RPMI7951 (cell line): ENCODE results near the gene SH2D6. TPM values are rescaled to one million over a fixed set of nuclear protein-coding genes. Genes with fewer than 3 reads are reported as not detected.
A peak's percentile ranks its signal among the peaks of the same experiment; 100 is the strongest.

Experiments
- DNase-seq: peaks from one replicate; pipeline ENCODE4 v3.0.0-alpha.2; 2012; ENCODE audit warnings: low read depth
- total RNA-seq: library from RNA; depleted of rRNA; stranded (reverse); fragments of >200 nt; shearing (Covaris generic); gene quantifications from 2 replicates; pipeline ENCODE4 v1.2.3, GENCODE V29; 2014

The SH2D6 gene
- total RNA-seq, 1 experiment from 2014 or later: not detected

DNA sequence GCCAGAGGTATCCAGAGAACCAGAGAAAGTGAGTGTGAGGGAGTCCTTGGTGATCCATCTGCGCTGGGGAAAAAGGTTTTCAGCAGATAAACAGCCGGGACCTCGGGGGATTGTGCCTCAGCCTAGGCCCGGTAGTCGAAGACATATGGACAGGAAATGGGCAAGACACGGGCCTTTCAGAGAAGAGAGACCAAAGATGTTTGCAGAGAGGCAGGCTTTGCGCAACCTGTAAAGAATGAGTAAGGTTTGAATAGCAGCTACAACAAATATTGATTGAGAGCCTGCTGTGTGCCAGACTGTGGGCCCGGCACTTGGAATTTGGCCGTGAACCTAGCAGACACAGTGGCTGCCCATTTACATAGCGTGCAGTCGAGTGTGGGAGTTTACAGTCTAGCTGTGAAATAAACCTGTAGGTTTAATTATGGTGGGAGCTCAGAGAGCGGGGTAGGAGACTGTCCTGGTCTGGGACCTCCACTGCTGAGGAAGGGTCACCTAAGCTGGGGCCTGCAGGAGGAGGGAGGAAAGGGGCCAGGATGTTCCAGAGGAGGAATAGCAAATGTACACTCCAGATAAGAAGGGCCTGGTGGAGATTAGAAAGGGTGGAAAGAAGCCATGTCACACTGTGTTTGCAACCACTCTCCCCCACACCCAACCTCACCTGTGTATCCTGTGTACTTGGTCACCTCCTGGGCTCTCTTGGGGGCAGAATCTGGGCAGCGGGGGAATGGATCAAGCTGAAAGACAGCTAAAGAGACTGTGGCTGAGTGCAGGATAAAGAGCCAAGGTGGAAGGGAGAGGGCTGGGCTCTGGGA is 3.0 kb downstream of the SH2D6 start:
- peak; percentile 79 for DNase-seq

DNA sequence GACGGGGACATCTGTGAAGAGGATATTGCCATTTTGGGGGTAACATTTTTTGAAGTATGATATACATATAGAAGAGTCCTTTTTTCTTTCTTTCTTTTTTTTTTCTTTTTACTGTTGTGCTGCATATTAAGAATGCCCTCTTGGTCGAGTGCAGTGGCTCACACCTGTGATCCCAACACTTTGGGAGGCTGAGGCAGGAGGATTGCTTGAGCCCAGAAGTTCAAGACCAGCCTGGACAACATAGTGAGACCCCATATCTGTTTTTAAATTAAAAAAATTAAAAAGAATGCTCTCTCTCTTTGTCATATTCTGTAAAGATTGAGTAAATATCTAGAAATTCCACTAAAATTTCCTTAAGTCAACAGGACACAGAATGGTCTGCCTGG is 3.6 kb downstream of the SH2D6 start:
- no peak for DNase-seq

DNA sequence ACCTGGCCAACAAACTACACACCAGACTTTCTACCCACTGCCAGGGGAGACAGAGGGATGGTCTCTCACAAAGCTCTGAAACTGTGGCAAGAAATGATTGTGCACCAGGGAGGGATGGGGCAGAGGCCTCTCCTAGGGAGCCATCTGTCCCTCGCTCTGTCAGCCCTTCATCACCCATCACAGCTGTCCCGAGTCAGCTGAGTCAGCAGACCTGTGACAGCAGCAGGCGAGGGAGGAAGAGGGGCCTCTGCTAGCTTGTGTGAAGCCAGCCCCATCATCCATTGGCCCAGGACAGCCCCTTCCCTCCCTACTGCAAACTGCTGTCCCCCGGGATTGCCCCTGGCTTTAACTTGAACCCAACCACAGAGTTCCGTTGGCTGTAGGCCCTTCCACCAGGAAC is 5.0 kb downstream of the SH2D6 start:
- no peak for DNase-seq

DNA sequence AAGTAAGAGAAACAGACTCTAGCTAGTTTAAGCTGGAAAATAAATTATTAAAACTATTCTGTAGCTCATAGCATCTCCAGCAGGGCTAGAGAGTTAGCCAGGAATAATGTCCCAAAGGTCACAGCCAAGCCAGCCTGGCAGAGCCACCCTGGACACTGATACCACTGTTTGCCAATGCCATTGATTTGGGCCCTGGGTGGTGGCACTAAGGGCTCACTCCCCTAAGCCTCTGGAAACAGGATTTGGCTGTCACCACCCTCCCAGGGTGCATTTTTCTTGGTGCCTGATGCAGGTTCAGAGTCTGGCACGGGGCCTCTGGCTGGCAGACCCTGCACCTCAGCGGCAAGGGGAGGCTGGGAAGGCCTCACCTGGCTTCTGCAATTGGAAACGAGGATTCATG is 7.1 kb downstream of the SH2D6 start:
- no peak for DNase-seq

DNA sequence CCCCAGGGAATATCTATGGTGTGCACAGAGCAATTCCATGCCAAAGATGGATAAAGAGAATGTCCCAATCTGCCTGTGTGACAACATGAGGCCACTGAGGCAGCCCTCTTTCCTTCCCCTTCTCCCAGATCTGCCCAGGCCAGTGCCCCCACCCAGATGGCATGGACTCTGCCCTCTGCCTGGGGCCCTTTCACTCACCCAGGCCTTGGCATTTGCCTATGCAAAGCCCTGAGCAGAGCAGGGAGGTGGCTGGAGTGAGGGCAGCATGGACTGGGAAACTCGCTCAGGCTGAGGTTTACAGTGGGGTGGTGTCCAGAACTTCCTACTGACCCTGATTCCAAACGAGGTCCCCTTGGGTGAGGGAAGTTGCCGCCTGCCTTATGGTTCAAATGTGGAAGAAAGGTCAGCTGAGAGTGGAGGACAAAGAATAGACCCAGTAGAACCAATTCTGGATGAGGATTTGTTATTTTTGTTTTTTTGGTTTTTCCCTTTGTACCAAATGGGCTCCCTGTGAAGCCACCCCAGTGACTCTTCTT is 8.9 kb downstream of the SH2D6 start:
- DNase-seq: no peak

DNA sequence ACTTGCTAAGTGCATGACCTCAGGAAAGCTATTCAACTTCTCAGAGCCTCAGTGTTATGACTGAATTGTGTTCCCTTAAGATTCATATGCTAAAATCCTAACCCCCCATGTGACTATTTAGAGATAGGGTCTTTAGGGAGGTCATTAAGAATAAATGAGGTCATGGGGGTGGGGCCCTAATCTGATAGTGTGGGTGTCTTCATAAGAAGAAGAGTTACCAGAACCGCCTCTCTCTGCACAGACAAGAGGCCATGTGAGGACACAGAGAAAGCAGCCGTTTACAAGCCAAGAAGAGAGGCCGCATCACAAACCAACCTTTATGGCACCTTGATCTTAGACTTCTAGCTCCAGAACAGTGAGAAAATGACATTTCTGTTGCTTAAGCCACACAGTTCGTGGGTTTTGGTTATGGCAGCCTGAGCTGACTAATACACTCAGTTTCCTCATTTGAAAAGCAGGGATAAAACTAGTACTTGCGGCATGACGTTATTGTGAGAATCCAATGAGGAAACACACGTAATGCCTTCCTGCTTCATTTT is 9.9 kb downstream of the SH2D6 start:
- no peak for DNase-seq

DNA sequence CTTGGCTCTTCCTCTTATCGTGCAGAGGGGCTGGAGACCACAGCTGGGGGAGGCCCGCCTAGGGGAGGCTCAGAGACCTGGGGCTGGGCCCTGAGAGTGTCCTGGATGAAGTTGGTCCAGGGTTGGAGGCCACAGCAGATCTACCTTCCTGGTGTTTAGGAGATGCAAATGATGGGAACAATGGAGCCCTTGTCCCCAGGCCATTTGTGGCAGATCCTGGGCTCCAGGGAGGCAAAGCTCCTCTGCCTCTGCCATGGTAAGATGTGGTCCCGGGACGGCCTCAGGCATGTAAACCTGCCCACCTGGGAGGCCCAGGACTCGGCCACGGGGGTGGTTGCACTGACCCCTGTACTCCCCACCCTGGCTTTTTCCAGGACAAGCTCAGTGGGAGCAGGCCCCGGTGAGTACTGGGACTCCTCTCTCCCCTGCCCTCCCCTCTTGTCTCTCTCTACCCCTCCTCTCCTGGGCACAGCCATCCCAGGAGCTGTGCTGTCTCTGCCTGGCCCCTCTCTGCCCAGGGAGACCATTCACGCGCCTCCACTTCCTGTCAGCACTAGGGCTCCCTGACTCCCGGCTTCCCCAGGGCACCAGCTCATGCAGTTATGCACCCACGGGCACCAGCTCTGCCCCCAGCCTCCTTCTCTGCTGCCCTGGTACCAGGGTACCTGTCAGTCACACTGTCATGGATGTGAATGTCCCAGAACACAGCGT is 10.9 kb downstream of the SH2D6 start:
- DNase-seq: no peak

DNA sequence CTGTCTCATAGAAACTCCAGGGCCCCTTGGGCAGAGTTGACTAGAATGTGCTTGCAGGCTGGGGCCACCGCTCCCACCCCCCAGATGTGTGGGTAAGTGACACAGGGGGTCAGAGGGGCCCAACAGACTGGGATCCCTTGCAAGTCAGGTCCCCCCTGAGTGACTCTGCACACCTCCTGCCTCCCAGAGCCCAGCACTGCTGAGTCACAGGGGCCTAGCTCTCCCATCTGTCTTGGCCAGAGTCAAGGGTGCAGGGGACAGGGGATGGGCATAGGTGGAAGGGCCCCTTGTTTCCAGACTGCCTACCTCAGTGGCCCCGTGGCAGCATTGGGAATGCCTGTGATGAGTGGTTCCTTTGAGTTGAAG is 11.4 kb downstream of the SH2D6 start:
- DNase-seq: no peak

DNA sequence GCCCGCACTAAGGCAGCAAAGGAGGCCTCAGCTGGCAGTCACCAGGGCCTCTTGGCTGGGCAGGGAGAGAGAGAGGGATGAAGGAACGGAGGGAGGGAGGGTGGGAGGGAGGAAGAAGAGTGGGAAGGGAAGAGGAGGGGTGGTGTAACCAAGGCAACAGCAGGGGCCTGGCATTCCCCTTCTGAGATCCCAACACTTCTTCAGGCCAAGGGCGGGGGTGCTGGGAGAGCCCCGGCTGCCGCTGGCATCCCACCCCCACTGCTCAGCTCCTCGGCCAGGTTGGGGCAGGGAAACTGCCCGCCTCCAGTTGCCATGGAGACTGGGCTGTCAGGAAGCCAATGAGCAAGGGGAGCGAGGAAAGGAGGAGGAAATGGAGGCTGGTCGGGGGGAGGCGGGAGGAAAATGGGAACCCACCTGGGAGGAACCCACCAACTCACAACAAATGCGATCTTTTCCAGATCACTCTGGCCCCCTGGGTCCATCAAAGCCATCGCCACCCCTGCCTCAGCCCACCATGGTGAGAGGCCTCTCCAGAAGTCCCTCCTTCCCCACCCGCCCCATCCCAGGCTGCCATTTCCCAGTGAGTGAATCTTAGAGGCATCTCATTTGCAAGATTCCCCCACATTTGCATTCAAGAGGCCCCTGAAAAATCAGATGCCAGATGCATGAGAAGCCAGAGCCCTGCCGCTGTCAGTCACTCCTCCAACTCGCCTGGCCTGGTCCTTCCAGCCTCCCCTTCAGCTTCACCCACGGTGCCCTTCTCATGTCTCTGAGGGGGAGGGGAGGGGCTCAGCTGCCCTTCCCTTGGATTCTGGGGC is 12.4 kb downstream of the SH2D6 start:
- no peak for DNase-seq

DNA sequence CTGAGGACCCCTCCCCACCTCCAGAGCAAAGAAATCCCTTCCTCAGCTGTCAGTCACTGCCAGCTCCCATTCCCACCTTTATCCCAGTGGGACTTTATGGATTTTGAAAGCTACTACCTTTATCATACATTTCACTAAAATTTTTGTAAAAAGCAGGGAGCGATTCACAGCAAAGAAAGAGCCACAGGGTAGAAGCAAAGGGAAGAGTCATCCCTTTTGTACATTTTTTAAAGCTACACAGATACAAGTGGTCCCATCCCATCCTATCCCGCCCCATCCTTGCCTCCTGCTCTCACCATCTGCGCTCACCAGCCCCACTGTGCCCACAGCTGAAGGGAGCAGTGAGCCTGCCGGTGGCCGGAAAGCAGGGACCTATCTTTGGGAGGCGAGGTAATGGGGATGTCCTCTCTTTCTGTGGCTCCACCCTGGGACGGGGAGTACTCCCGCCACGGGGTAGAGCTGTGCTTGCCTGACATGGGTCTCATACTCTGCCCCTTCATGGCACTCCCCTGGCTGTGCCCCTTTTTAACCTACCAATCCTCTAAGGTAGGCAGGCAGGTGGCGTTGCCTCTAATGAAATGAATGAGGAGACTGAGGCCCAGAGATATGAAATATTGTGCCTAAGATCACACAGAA is 13.2 kb downstream of the SH2D6 start:
- DNase-seq: no peak

DNA sequence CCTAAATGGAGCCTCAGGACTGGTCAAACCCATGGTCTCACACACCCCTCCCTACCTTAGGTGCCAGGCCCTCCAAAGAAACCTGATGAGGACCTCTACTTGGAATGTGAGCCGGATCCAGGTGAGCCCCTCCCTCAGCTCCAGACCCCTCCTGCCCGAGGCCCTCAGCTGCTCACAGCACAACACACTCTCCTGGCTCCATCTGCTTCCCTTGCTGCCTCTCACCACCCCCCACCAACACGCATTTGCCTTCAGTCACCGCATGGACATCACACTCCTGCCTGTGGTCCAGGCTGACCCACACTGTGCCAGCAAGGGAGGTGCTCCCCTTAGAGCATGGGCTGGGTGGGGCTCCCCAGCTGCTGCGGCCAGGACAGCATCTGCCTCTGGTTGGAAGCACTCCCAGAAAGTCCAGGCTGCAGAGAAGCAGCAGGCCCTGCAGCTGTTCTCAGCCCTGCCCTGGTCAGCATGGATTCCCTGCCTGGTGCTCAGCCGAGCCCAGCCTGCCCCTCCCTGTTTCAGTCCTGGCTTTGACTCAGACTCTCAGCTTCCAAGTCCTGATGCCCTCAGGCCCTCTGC is 15.1 kb downstream of the SH2D6 start:
- DNase-seq: peak; percentile 100

DNA sequence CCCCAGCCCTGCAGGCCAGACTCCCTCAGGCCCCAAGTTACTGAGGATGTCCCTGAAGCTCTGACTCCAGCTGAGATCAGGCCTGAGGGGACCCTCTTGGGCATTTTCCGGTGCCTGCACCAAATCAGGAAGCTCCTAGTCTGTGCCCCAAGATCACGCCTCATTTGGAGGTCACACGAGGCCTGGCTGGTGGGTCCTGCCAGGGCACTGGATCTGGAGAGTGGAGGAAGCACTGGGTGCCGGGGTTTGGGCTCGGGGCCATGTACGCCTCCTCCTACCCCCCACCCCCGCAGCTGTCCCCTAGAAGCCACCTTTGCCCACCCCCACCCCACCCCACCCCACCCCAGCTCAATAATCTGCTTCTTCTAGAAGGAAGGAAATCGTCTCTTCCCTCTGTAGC is 16.2 kb downstream of the SH2D6 start:
- no peak for DNase-seq

DNA sequence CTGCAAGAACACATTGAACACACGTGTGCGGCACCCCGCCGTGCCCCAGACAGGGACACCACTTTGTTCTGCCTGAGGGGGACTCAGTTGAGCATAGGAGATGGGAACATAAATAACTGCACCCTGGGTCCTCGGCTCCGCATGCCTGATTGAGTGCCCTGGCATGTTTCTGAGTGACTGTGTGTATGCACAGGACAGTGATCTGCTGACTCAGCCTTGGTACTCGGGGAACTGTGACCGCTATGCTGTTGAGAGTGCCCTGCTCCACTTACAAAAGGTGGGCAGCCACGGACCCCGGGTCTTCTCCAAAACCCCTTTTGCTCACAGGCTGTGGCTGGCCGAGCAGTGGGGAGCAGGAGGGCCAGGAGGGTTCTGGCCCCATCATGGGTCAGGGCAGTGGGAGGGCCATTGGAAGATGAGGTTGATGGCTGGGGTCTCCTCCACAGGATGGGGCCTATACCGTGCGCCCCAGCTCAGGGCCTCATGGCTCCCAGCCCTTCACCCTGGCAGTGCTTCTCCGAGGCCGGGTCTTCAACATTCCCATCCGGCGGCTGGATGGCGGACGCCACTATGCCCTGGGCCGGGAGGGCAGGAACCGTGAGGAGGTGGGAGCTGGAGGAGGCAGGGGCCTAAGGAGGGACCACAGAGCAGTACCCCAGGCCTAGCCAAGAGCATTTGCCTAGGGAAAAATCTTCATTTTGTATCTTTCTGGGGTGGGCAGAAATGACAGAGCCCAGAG is 16.9 kb downstream of the SH2D6 start:
- no peak for DNase-seq

DNA sequence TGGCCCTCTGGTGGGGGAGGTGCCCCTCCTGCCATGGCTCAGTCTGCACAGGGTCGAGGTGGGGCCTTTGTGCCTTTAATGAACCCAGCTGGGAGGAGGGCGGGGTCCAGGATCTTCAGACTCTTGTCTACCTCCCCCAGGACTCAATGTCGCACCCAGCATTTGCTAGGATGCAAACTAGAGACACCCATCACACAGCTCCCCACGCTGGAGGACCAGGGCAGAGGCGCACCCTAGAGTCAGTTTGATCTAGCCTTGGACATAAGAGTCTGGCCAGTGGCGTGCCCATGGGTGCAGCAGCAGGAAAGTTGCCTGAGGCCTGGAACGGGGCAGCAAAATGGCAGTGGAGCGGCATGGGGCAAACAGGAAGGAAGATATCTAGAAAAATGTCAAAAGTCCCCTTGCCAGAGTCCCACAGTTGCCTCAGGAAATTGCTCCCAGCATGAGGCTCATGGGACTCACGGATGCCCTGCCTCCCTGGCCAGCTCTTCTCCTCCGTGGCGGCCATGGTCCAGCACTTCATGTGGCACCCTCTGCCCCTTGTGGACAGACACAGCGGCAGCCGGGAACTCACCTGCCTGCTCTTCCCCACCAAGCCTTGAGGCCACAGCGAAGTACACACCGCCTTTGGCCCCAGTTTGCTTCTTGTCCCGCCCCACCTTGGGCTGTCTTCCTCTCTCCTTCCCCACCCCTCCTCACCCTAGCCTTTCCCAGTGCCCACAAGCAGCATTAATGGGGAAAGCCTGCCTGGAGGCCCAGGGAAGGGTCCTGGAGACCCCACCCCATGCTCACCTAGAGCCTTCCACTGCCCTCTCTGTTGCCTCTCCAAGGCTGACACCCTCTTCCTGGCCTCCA is 17.7 kb downstream of the SH2D6 start:
- no peak for DNase-seq

DNA sequence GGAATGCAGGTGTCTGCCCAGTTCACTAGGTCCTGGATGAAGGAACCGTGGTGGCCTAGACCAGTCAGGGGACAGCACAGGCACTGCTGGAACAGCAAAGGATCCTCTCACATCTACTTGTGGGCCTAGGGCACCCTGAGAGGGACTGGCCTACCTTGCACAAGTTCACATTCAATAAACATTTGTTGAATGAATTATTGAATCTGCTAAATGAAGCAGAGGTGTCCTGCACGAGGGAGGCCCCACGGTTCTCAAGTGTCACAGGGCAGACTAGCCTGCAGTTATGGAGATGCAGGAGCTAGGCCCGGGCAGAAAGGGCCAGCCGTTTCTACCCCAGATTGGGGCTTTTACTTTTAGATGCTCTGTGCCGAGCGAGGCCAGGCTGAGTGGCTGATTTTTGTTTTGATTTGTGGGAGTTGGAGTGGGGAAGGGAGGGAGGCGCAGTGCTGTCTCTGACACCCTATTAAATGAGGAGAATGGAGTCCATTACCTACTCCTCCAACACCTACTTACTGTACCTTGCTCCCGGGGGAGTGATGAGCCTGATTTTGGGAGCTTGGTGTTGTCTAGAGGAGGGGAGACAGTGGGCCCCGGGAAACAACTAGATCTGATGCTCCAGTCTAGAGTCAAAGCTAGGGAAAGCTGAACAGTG is 18.4 kb downstream of the SH2D6 start:
- no peak for DNase-seq

DNA sequence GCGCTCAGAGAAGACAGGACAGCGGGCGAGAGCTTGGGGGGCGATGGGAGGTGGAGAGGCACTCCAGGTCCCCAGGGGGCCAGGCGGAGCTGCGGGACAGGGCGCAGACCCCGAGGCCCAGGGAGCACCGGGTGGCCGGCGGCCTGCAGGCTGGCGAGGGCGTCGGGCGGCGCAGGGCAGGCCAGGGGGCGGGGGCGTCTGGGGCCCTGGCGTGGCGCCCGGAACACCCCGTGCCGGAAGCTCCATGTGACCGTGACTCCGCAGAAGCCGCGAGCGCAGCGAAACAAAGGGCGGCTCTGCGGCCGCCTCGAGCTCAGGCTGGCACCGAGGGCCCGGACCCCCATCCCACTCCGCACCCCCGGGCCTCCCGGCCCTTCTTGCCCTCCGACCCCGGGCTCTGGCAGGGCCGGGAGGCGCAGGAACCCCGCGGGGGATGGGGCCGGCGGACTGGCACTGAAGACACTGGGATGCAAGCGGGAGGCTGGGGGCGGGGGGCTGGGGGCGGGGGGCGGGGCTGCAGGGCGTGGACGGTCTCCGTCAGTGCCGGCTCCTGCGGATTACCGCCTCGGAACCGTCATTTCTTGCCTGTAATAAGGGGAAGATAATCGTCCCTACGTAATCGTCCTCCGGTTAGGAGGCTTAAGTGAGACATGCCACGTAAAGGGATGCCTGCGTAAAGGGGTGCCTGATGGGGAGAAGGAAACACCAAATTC is 19.1 kb downstream of the SH2D6 start:
- peak; percentile 84 for DNase-seq

DNA sequence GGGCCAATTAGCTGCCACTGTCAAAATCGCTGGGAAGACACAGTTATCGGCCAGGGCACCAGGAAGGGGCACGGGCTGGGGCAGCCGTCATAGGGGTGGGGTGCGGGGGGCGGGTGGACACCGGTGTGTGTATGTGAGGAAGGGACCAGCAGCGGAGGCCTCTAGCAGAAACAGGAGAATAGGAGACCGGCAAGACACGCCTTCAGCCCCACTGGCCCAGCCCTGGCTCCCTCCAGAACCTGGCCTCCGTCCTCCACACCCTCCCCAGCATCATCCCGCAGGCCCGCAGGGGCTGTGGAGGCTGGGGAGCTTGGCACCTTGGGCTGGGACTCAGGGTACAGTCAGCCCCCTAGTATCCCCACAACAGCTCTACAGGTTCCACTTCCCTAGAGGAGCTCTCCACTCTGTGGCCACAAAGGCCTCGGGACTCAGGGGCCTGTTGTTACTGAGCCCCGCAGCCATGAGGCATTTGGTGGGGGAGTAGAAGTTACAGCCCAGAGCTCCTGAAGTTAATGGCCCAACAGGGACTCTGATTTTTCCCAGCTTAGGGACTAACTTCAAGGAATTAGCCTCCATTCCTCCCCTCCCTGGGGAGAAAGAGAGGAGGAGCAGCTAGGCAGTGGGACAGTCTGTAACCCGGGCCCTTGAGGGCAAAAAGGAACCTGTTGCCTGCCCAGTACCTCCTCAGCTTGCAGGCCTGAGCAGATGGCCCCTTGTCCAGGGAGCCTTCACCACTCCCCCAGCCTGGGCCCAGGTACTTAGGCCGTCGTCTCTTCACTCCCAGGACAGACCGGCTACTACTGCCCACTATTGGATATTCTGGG is 19.9 kb downstream of the SH2D6 start:
- DNase-seq: peak; percentile 47
